Left ventricle myocardium inferior (tissue), 1 donor: ENCODE results near the gene IGFBPL1. TPM values are rescaled to one million over a fixed set of nuclear protein-coding genes. Genes with fewer than 3 reads are reported as not detected.

ENCODE experiments used
- DNase-seq: peaks from one replicate; pipeline ENCODE4 v3.0.0-alpha.2; 2020
- H3K27ac ChIP-seq: fragments of 200-600 bp; replicated peaks from 2 replicates; pipeline ENCODE4 v1.8.0; 2021
- H3K27me3 ChIP-seq: fragments of 200-600 bp; 2 replicates; pipeline ENCODE4 v1.8.0; 2021; ENCODE audit warnings: low read depth
- H3K36me3 ChIP-seq: fragments of 200-600 bp; 2 replicates; pipeline ENCODE4 v1.8.0; 2021
- H3K4me1 ChIP-seq: fragments of 200-600 bp; 2 replicates; pipeline ENCODE4 v1.8.0; 2021
- H3K4me3 ChIP-seq: fragments of 200-600 bp; 2 replicates; pipeline ENCODE4 v1.8.0; 2021; ENCODE audit warnings: mild to moderate bottlenecking, moderate library complexity
- H3K9me3 ChIP-seq: fragments of 200-600 bp; replicated peaks from 2 replicates; pipeline ENCODE4 v1.8.0; 2021
- CTCF ChIP-seq: fragments of 200-600 bp; IDR thresholded peaks from 2 replicates; pipeline ENCODE4 v1.8.0; 2021; ENCODE audit warnings: antibody characterized with exemption, mild to moderate bottlenecking, borderline replicate concordance
- intact Hi-C: fragments of 100-400 bp; cut with micrococcal nuclease; formaldehyde crosslinking; loops from one replicate; pipeline ENCODE4 v1.11.0; 2022
- total RNA-seq: library from RNA; stranded (reverse); fragmentation: NEBNext Ultra II Directional; extraction: Animal tissue kit (Norgen Biotek cat#: 25700); gene quantifications from one replicate; pipeline ENCODE4 v1.2.1, GENCODE V29; 2021
- donor health status: DM: no; HTN: yes; CAD: no; lungs with severe emphysema.

The IGFBPL1 gene
- total RNA-seq, 1 donor from 2014 or later = not detected

GRCh38 chr9:38391278-38392118 is 32.8 kb downstream of the IGFBPL1 start:
- no peak for DNase-seq
- Histone ChIP-seq H3K27ac (no peak overlapping the region), H3K4me3 (peak overlapping the region; percentile 90), H3K27me3 (no peaks in the 10 kb centered on the region), H3K4me1 (peaks cover 21% of the 10 kb centered on the region), H3K36me3 (peaks cover 10% of the 10 kb centered on the region), H3K9me3 (no peaks in the 10 kb centered on the region)
- intact Hi-C loops = no loop called here
- TF ChIP-seq CTCF = no peak

DNA sequence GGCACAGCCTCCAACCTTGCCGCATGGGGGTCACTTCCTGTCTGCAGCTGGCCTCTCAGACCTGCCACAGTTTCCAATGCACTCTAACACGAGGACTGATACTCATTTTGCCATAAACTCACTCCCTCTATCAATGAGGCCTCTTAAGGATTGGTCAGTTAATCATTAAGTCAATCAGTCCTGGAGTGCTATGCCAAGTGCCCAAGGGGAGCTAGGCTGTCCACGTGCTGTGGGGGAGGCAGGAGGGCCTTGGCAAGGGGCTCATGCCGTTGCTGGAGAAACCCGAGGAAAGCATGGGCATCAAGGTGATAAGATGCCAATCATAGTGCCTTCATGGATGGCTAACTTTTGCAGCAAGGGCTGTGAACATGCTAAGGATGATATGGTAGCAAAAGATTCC is 33.4 kb downstream of the IGFBPL1 start:
- Histone ChIP-seq H3K27me3 (no peaks in the 10 kb centered on the region), H3K27ac (no peak overlapping the region), H3K4me3 (no peak overlapping the region), H3K4me1 (peaks cover 21% of the 10 kb centered on the region), H3K9me3 (no peaks in the 10 kb centered on the region), H3K36me3 (peaks cover 3% of the 10 kb centered on the region)
- intact Hi-C loops = no loop called here
- DNase-seq = no peak
- no peak for TF ChIP-seq CTCF

- peaks cover 21% of the 10 kb centered on the region for H3K4me1 ChIP-seq
- no peak overlapping the region for H3K4me3 ChIP-seq
- DNase-seq = no peak
- H3K36me3 ChIP-seq = no peaks in the 10 kb centered on the region
- no peak overlapping the region for H3K27ac ChIP-seq
- H3K27me3 ChIP-seq = no peaks in the 10 kb centered on the region
- intact Hi-C loops = no loop called here
- H3K9me3 ChIP-seq = peaks cover 4% of the 10 kb centered on the region
- TF ChIP-seq CTCF = no peak
Measured at GRCh38 chr9:38390442-38390841, 33.8 kb downstream of the IGFBPL1 start.

GRCh38 chr9:38389313-38389712 is 34.9 kb downstream of the IGFBPL1 start:
- H3K27me3 ChIP-seq = no peaks in the 10 kb centered on the region
- intact Hi-C loops = no loop called here
- no peak for DNase-seq
- H3K27ac ChIP-seq = peak overlapping the region; percentile 17
- H3K9me3 ChIP-seq = peaks cover 15% of the 10 kb centered on the region
- TF ChIP-seq CTCF = no peak
- H3K36me3 ChIP-seq = no peaks in the 10 kb centered on the region
- peaks cover 21% of the 10 kb centered on the region for H3K4me1 ChIP-seq
- H3K4me3 ChIP-seq = no peak overlapping the region

GRCh38 chr9:38388283-38389223 is 35.7 kb downstream of the IGFBPL1 start:
- Histone ChIP-seq H3K36me3 (no peaks in the 10 kb centered on the region), H3K27ac (peak overlapping the region; percentile 17), H3K4me1 (peaks cover 20% of the 10 kb centered on the region), H3K9me3 (peaks cover 17% of the 10 kb centered on the region), H3K4me3 (no peak overlapping the region), H3K27me3 (no peaks in the 10 kb centered on the region)
- no peak for TF ChIP-seq CTCF
- peak; percentile 22 for DNase-seq
- intact Hi-C loops = no loop called here
